ENCODE measurements around the gene MRPL39.
A peak's percentile ranks its signal among the peaks of the same experiment; 100 is the strongest.

- peak; percentile 36; the same call in 1 of the 2 replicates for TF ChIP-seq ZFP3 (CRISPR knock-in tag; IDR thresholded peaks at IDR 0.05)
- TF ChIP-seq RARB (CRISPR knock-in tag; IDR thresholded peaks at IDR 0.05), result no peak
- TF ChIP-seq, protein P1, sequence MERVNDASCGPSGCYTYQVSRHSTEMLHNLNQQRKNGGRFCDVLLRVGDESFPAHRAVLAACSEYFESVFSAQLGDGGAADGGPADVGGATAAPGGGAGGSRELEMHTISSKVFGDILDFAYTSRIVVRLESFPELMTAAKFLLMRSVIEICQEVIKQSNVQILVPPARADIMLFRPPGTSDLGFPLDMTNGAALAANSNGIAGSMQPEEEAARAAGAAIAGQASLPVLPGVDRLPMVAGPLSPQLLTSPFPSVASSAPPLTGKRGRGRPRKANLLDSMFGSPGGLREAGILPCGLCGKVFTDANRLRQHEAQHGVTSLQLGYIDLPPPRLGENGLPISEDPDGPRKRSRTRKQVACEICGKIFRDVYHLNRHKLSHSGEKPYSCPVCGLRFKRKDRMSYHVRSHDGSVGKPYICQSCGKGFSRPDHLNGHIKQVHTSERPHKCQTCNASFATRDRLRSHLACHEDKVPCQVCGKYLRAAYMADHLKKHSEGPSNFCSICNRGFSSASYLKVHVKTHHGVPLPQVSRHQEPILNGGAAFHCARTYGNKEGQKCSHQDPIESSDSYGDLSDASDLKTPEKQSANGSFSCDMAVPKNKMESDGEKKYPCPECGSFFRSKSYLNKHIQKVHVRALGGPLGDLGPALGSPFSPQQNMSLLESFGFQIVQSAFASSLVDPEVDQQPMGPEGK (CRISPR knock-in tag; IDR thresholded peaks at IDR 0.05; ENCODE audit: borderline replicate concordance), result no peak
- TF ChIP-seq, protein P2, sequence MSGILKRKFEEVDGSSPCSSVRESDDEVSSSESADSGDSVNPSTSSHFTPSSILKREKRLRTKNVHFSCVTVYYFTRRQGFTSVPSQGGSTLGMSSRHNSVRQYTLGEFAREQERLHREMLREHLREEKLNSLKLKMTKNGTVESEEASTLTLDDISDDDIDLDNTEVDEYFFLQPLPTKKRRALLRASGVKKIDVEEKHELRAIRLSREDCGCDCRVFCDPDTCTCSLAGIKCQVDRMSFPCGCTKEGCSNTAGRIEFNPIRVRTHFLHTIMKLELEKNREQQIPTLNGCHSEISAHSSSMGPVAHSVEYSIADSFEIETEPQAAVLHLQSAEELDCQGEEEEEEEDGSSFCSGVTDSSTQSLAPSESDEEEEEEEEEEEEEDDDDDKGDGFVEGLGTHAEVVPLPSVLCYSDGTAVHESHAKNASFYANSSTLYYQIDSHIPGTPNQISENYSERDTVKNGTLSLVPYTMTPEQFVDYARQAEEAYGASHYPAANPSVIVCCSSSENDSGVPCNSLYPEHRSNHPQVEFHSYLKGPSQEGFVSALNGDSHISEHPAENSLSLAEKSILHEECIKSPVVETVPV (CRISPR knock-in tag; IDR thresholded peaks at IDR 0.05), result no peak
- no peak for TF ChIP-seq ARNTL (CRISPR knock-in tag; IDR thresholded peaks at IDR 0.05; ENCODE audit: borderline replicate concordance, low read depth)
- TF ChIP-seq ZC3H10 (CRISPR knock-in tag; IDR thresholded peaks at IDR 0.05), result no peak
- TF ChIP-seq, protein P3, sequence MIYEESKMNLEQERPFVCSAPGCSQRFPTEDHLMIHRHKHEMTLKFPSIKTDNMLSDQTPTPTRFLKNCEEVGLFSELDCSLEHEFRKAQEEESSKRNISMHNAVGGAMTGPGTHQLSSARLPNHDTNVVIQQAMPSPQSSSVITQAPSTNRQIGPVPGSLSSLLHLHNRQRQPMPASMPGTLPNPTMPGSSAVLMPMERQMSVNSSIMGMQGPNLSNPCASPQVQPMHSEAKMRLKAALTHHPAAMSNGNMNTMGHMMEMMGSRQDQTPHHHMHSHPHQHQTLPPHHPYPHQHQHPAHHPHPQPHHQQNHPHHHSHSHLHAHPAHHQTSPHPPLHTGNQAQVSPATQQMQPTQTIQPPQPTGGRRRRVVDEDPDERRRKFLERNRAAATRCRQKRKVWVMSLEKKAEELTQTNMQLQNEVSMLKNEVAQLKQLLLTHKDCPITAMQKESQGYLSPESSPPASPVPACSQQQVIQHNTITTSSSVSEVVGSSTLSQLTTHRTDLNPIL (CRISPR knock-in tag; IDR thresholded peaks at IDR 0.05; ENCODE audit: low read depth), result no peak
- no peak for TF ChIP-seq ZFP30 (CRISPR knock-in tag; IDR thresholded peaks at IDR 0.05)
- no peak for TF ChIP-seq BACH2 (CRISPR knock-in tag; IDR thresholded peaks at IDR 0.05; ENCODE audit: borderline replicate concordance)
- no peak for TF ChIP-seq OSR1 (CRISPR knock-in tag; IDR thresholded peaks at IDR 0.05)
- TF ChIP-seq CSDC2 (CRISPR knock-in tag; IDR thresholded peaks at IDR 0.05), result no peak
- TF ChIP-seq POU6F1 (CRISPR knock-in tag; IDR thresholded peaks at IDR 0.05; ENCODE audit: borderline replicate concordance, low read depth), result no peak
- no peak for TF ChIP-seq SNAI2 (CRISPR knock-in tag; IDR thresholded peaks at IDR 0.05)
Measured at GRCh38 chr21:25573409-25574206, 33.7 kb downstream of the MRPL39 start.

Measured in SK-N-SH treated with all-trans-retinoic acid at 6 μM for 48 hours (cell line).